HG02973 (cell line): ENCODE results near the gene ZNF598.

Experiments used
- ATAC-seq: cut with Tn5 transposase; IDR thresholded peaks from one replicate; pipeline ENCODE4 v1.9.1; 2021; ENCODE audit warnings: moderate library complexity; ENCODE audit not compliant: unreplicated experiment

ZNF598 gene

DNA sequence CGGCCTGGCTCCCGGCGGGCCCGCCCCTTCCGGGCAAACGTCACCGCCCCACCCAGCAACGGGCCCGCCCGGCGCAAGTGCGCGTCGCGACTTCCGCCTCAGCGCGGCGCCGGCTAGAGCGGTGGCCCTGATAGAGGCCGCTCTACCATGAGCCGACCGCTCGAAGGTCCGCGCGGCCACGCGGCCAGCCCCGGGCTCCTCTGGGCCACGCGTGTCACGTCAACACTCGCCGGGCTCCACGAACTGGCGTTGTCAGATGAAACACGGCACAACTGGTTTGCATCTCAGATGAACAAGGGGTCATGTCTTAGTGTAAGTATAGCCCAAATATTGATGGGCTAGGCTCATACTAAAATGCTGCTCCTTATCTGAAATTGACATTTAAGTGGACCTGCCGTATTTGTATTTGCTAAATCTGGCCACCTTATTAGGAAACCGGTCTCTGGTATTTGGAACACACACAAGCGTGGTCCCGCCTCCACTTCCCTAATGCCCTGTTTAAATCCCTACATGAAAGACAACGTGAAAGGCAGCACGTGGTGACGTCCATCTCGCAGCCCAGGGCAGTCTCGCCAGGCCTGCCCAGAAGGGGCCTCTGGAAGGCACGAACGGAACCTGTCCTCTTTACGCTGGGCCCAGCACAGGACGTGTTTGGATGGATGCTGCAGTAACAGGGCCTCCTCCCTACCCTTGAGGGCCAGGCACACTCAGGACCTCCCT is at the start of gene ZNF598:
Gene ZNF598, minus strand, starts transcription at position 31 of the 720 bp plus-strand sequence.
- ATAC-seq = peak; percentile 68

DNA sequence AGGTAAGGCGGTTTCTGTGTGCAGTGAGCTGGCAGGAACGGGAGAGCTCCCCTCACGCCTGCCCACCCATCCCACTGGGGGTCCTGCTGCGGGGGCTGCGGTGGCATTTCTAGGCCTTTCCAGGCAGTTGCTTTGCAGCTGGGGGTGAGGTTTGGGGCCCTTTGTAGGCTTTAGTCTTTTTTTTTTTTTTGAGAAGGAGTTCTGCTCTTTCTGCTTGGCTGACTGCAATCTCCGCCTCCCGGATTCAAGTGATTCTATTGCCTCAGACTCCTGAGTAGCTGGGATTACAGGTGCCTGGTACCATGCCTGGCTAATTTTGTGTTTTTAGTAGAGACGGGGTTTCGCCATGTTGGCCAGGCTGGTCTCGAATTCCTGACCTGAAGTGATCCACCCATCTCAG is 49.3 kb upstream of the ZNF598 start:
- ATAC-seq = no peak

DNA sequence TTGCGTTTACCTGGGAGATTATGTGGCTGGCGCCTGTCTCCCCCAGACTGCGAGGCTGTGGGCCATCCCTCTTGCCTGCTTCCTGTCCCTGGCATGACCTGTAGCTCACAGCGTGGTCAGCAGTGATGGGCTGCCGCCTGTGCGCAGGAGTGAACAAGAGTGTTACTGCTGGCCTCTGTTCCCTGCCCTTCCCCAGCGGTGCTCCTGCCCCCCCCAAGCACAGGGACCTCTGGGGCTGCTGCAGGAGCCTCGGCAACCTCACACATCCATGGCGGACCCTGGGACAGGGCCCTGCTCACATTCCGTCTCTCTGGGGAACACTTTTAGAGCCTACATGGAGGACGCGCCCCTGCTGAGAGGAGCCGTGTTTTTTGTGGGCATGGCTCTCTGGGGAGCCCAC is 48.8 kb upstream of the ZNF598 start:
- no peak for ATAC-seq

DNA sequence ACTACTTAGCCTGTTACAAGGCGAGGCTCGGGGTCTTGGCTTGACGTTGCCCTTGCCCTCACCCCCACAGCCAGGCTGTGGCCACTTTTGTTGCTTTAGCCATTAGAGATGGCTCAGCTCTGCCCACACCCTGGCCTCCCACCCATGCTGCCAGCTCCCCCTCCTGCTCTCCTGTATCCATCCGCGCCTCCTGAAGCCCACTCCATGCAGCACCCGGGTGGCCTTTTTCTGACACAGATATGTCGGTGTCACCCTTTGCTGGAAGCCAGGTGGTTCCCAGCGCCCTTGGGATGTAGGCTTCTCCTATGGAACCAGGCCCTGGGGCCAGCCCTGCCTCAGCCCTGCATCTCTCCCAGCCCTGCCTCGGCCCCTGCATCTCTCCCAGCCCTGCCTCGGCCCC is 47.8 kb upstream of the ZNF598 start:
- no peak for ATAC-seq

DNA sequence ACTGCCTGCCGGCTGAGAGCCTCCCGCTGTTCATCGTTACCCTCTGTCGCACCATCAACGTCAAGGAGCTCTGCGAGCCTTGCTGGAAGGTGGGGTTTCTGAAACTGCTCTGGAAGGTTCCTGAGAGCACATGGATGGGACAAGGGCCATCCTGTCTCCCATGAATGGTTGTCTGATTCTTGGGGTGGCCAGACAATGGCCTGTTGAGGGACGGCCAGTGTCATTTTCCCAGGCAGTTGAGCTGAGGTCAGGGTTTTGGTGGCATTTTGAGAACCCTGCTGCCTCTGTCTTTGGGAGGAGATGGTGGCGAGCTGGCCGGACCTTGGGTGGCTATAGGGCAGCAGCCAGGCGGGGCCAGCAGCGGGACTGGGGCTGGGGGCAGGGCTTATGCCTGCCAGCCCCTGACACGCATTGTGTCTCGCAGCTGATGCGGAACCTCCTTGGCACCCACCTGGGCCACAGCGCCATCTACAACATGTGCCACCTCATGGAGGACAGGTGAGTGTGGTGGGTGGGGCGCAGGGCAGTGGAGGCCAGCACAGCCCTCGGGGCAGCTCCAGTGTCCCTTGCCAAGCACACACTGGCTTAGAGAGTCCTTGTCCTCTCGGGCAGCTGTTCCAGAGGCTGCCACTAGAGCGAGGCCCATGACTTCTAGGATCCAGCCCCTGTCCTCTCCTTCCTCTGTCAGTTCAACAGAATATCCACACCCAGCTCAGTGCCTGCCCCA is 47.2 kb upstream of the ZNF598 start:
- no peak for ATAC-seq

DNA sequence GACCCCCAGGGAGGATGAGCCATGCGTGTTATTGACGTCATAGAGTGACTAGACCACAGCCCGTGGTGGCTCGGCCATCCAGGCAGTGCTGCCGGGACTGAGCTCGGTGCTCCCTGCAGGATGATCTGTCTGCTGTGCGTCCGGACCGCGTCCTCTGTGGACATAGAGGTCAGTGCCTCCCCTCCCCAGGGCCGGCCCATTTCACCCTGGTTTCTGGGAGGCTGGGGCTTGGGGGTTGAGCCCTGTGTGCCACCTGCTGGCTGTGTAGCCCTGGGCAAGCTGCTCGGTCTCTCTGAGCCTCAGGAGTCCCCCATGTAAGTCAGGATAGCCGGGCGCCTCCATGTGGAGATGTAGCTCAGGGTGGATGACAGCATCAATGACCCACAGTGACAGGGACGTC is 46.5 kb upstream of the ZNF598 start:
- no peak for ATAC-seq

- ATAC-seq = no peak
Observed at GRCh38 chr16:2054543-2055245, 45.1 kb upstream of the ZNF598 start.

- ATAC-seq = no peak
Observed at GRCh38 chr16:2053897-2054296, 44.3 kb upstream of the ZNF598 start.

- ATAC-seq = no peak
Observed at GRCh38 chr16:2053211-2053610, 43.6 kb upstream of the ZNF598 start.

- no peak for ATAC-seq
Observed at GRCh38 chr16:2048116-2048543, 38.5 kb upstream of the ZNF598 start.

DNA sequence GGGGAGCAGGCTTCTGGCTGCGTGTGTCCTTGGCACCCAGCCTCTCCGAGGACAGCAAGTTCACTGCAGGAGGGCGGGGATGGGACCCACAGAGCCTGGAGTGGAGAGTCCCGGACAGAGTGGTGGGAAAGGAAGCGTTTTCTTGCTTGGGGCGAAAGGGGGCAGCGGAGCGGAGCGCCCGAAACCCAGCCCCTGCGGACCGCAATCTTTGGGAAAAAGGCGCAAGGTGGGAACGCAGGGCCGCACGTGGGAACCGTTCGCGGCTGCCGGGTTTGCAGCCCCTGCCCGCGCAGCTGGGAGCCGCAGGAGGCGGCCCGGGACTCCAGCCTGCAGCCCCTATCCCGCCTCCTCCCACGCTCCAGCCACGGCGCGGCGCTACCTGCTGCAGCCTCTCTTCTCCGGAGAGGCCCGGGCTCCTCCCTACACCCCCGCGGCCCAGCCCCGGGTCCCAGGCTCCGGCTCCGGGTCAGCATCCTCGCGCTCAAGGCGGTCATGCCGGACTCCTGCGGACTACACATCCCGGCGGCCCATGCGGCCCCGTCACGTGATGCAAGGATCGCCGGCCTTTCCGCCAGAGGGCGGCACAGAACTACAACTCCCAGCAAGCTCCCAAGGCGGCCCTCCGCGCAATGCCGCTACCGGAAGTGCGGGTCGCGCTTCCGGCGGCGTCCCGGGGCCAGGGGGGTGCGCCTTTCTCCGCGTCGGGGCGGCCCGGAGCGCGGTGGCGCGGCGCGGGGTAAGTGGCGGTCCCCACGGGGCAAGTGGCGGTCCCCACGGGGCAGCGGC is 37.9 kb upstream of the ZNF598 start, which contains the start of the genes NTHL1 and TSC2:
Gene NTHL1, minus strand, starts transcription at position 505 of the 786 bp plus-strand sequence. Its CDS starts 11 bp downstream, at position 494.
Gene TSC2, plus strand, starts transcription at position 656 of the 786 bp plus-strand sequence. CDS start 631 bp downstream, outside the sequence.
- peak; percentile 87 for ATAC-seq

DNA sequence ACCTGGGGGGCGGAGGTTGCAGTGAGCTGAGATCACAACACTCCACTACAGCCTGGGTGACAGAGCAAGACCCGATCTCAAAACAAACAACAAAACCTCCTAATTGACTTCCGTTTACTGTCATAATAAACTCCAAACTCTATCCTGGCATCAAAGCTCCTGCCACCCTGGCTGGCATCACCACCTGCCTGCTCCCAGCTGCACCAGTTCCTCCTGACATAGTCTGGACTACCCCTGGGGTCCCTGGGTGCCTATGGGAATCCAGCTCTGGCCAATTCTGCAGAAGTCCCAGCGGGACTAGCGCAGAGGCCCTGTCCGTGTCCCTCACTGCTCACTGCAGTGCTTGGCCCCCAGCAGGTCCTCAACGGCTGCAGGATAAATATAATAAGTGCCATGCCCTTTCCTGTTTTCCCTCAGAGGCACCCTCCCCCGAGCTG is 37.3 kb upstream of the ZNF598 start:
- no peak for ATAC-seq

GRCh38 chr16:2045965-2046892 is 36.6 kb upstream of the ZNF598 start:
- ATAC-seq = no peak

- ATAC-seq = no peak
Observed at GRCh38 chr16:2044541-2044940, 34.9 kb upstream of the ZNF598 start.

DNA sequence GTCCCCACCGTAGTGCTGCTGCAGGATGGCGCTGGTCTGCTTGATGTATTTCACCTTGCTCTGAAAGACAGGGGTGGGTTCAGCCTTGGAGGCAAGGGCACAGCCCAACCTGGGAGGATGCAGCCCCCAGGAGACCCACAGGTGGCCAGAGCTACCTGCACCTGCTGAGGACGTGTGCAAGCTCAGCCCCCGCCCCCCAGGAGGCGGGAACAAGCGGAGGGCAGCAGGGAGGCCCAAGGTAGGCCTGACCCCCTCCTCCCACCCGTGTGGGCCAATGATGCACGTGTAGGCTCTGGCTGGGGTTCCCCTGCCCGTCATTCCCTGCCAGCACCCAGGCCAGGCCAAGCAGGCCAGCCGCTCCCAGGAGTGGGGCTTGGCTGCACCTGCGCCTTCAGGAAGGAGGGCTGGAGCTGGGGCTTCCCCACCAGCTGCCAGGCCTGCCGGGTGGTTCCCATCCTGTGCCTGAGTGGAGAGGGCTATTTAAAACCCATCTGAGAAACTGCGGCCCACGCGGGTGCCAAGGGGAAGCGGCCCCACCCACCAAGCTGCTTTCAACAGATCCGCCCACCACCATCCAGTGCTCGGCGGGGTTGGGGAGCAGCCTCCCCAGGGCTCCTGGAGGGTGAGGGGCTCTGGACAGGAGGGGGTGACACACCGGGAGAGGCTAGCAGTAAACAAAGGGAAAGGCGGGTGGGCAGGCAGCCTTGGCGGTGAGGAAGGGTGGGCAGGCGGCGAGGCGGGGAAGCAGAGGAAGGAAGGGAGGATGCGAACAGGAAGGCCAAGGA is 34.2 kb upstream of the ZNF598 start:
- ATAC-seq = no peak

DNA sequence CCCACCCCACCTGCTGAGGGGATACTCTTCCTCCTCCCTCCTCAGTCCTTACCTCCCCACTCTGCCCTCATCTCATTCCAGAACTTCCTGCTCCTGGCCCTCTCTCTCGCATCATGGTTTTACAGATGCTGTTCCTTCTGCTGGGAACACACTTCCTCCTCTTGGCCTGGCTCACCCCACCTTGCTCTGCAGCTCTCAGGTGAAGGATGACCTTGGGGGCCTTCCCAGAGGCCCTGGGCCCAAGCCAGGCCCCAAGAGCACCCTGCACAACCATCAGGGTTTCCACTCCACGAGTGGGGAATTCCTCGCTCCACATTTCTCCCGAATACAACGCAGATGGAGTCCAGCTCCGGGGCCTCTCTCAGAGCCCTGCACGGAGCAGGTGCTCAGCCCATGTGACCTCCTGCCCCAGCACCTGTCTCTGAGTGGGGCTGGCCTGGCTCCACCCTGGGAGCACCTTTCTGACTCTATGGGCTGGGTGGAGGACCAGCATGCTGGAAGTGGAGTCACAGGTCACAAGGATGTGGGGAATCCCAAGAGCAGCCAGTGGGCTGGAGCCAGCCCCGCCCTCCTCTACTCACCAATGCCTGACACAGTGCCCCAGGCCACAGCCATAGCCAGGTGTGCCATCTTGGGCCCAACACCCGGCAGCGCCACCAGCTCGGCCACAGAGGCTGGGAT is 33.5 kb upstream of the ZNF598 start:
- no peak for ATAC-seq

DNA sequence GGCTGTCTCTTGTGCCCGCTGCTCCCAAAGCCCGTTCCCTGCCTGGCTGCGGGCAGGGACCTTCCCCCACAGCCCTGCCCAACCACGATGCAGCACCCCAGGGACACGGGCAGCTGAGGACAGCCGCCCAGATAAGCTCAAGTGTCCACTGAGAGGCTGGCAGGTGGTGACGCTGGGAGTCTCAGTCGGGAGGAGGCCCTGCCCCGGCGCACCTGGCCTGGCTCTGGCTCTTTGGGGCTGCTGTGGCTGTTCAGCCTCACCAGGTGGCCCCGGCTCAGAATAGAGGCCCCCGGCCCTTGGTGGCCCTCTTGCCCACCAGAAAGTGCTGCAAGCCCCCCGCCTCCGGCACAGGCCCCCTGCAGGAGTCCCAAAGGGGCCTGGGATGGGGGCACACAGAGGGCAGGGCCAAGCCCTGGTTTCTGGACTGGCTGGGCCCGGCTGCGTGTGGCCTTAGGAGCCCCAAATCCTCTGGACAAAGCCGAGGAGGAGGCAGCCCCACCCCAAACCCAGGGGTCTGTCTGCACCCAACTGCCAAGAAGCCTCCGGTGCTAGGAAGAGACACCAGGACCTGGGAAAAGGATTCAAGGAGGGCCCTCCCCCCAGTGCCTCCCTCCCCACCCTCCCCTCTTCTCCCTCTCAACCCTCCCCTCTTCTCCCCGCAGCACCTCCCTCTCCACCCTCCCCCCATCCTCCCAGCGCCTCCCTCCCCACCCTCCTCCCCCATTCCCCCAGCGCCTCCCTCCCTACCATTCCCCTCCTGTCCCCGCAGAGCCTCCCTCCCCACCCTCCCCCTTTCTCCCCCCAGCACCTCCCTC is 32.8 kb upstream of the ZNF598 start:
- no peak for ATAC-seq
